Activated T-cell treated with anti-CD3 and anti-CD28 coated beads, Interleukin-2, amount 50 U/mL, for 4 hours (primary cell): ENCODE measurements around the gene PLD5. TPM values are rescaled to one million over a fixed set of nuclear protein-coding genes. Genes with fewer than 3 reads are reported as not detected.
"Not testable (repeated sequence)": the region's sequence is repeated elsewhere in the genome, so short reads cannot be mapped to it uniquely, and the experiment has no call there.

Source experiments
- ATAC-seq, 2 donors: fragments of 200-7000 bp; cut with Tn5 transposase; one replicate each; pipeline ENCODE4 v1.10.0; 2021
- DNase-seq: peaks from one replicate; pipeline ENCODE4 v3.0.0-alpha.2; 2020
- H3K27me3 Mint-ChIP-seq: one replicate; pipeline ENCODE4 v1.8.0; 2021; ENCODE audit warnings: low read depth, mixed read lengths
- H3K36me3 Mint-ChIP-seq: one replicate; pipeline ENCODE4 v1.8.0; 2022; ENCODE audit warnings: mixed read lengths; ENCODE audit not compliant: insufficient read depth
- H3K4me1 Mint-ChIP-seq: one replicate; pipeline ENCODE4 v1.8.0; 2021; ENCODE audit warnings: low read depth, mixed read lengths
- H3K4me3 Mint-ChIP-seq: one replicate; pipeline ENCODE4 v1.8.0; 2021; ENCODE audit warnings: mild to moderate bottlenecking, moderate library complexity, mixed read lengths
- H3K9me3 Mint-ChIP-seq: one replicate; pipeline ENCODE4 v1.8.0; 2021; ENCODE audit warnings: mixed read lengths
- total RNA-seq, 3 donors: library from RNA; stranded (reverse); gene quantifications; one replicate each; pipeline ENCODE4 v1.2.1, GENCODE V29; 2021

The PLD5 gene
- total RNA-seq, 3 donors from 2014 or later: not detected

DNA sequence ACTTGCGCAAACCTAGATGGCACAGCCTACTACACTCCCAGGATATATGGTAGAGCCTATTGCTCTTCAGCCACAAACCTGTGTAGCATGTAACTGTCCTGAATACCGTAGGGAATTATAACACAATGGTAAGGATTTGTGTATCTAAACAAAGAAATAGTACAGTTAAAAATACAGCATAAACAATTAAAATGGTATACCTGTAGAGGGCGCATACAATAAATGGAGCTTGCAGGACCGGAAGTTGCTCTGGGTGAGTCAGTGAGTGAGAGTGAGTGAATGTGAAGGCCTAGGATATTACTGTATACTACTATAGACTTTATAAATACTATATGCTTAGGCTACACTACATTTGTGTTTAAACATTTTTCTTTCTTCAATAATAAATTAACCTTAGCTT is 99.3 kb downstream of the PLD5 start:
- Mint-ChIP-seq H3K4me1 (no peaks in the 10 kb centered on the region), H3K36me3 (no peaks in the 10 kb centered on the region), H3K27me3 (no peaks in the 10 kb centered on the region), H3K4me3 (no peak overlapping the region), H3K9me3 (no peaks in the 10 kb centered on the region)
- ATAC-seq (no peak), DNase-seq (no peak)

DNA sequence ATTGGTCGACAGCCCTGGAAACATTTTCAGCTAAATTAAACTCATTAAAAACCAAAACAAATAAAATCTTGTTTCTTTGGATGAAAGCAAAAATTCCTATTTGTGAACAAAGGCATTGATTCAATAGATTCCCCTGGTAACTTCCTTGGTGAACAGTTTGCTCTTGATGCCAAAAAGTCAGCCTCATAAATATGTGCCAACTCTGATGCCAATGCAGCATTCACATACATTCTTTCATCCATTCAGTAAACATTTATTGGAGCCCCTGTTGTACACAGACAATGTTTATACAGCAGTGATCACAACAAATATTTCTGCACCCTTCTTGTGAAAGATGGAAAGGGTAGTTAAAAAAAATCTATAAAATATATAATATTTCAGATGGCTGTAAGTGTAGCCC is 107.8 kb downstream of the PLD5 start:
- Mint-ChIP-seq H3K9me3 (peaks cover 3% of the 10 kb centered on the region), H3K27me3 (peaks cover 3% of the 10 kb centered on the region), H3K36me3 (no peaks in the 10 kb centered on the region), H3K4me1 (no peaks in the 10 kb centered on the region), H3K4me3 (no peak overlapping the region)
- ATAC-seq: no peak
- DNase-seq: no peak

DNA sequence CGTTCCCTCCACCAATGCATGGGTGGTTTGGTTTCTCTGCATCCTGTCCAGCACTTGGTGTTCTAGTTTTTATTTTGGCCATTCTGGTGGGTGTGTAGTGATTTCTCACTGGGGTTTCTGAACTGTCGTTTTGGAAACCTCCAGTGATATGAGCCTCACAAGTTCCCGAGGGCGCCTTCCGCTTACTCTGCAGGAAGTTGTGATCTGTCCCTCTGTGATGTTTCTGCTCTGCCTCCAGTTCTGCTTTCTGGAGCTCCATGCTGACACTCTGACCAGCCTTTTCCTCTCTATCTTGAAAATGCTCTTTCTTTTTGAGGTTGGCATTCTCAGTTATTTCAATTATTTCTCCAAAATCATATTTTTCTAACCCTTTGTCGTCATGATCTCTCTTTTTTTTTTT is 111.6 kb downstream of the PLD5 start:
- ATAC-seq: no peak
- H3K9me3 Mint-ChIP-seq: peaks cover 8% of the 10 kb centered on the region
- no peak overlapping the region for H3K4me3 Mint-ChIP-seq

GRCh38 chr1:242411901-242412300 is 112.6 kb downstream of the PLD5 start:
- no peak for ATAC-seq
- DNase-seq: no peak
- Mint-ChIP-seq H3K27me3 (peaks cover 3% of the 10 kb centered on the region), H3K4me1 (no peaks in the 10 kb centered on the region), H3K9me3 (peaks cover 8% of the 10 kb centered on the region), H3K4me3 (no peak overlapping the region), H3K36me3 (no peaks in the 10 kb centered on the region)

More for the DNA sequence above, 111.6 kb downstream of the PLD5 start:
- DNase-seq: no peak
- Mint-ChIP-seq H3K36me3 (no peaks in the 10 kb centered on the region), H3K27me3 (peaks cover 3% of the 10 kb centered on the region), H3K4me1 (no peaks in the 10 kb centered on the region)

- no peak for DNase-seq
- peaks cover 1% of the 10 kb centered on the region for H3K27me3 Mint-ChIP-seq
- ATAC-seq: no peak
- H3K9me3 Mint-ChIP-seq: peaks cover 5% of the 10 kb centered on the region
- H3K4me1 Mint-ChIP-seq: no peaks in the 10 kb centered on the region
- H3K36me3 Mint-ChIP-seq: no peaks in the 10 kb centered on the region
- H3K4me3 Mint-ChIP-seq: no peak overlapping the region
Measured at GRCh38 chr1:242405947-242406346, 118.5 kb downstream of the PLD5 start.

- H3K27me3 Mint-ChIP-seq: peaks cover 4% of the 10 kb centered on the region
- H3K9me3 Mint-ChIP-seq: peaks cover 3% of the 10 kb centered on the region
- no peaks in the 10 kb centered on the region for H3K4me1 Mint-ChIP-seq
- no peaks in the 10 kb centered on the region for H3K36me3 Mint-ChIP-seq
- ATAC-seq: no peak
- no peak overlapping the region for H3K4me3 Mint-ChIP-seq
- no peak for DNase-seq
Measured at GRCh38 chr1:242404296-242404695, 120.2 kb downstream of the PLD5 start.

DNA sequence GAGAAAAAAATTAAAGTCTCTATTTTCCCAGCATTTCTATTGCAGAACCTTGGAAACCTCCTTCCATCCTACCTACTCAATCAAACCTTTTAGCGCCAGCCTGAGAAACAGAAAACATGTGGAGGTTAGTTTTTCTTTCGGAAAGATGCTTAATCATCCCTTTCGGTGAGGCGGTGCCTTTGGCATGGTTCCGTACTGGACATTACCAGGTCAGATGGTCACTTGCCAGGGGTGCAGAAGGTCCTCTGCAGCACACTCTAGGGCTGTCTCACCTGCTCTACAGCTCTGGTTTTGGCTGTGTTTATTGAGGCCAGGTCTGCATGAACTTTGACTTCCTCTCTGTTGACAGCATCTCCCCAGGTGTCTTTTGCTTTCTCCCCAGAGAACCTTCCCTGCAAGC is 121.5 kb downstream of the PLD5 start:
- H3K9me3 Mint-ChIP-seq: no peaks in the 10 kb centered on the region
- no peak overlapping the region for H3K4me3 Mint-ChIP-seq
- ATAC-seq: no peak
- H3K4me1 Mint-ChIP-seq: no peaks in the 10 kb centered on the region
- no peak for DNase-seq
- H3K27me3 Mint-ChIP-seq: peaks cover 4% of the 10 kb centered on the region
- H3K36me3 Mint-ChIP-seq: no peaks in the 10 kb centered on the region

- Mint-ChIP-seq H3K4me1 (no peaks in the 10 kb centered on the region), H3K36me3 (no peaks in the 10 kb centered on the region), H3K4me3 (no peak overlapping the region), H3K9me3 (no peaks in the 10 kb centered on the region), H3K27me3 (peaks cover 4% of the 10 kb centered on the region)
- no peak for DNase-seq
- ATAC-seq: no peak
Measured at GRCh38 chr1:242401937-242402336, 122.6 kb downstream of the PLD5 start.

DNA sequence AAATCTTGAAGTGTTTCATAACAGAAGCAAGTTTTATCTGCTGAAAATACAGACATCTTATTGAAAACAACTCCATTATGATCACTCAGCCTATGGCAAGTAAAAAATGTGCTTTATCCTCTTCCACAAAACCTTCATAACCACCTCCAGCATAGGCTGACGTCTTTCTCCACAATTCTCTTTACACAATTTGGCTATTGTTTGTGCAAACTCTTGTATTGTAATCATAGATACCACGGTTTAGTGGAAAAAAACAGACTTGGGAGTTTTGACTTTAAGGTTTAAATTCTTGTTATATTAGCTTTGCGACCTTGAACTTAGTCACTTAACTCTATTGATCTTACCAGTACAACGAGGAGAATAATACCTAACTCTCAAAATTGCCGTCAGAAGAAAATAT is 126.1 kb downstream of the PLD5 start:
- no peaks in the 10 kb centered on the region for H3K36me3 Mint-ChIP-seq
- H3K9me3 Mint-ChIP-seq: peaks cover 4% of the 10 kb centered on the region
- no peaks in the 10 kb centered on the region for H3K4me1 Mint-ChIP-seq
- peaks cover 4% of the 10 kb centered on the region for H3K27me3 Mint-ChIP-seq
- no peak for ATAC-seq
- DNase-seq: no peak
- no peak overlapping the region for H3K4me3 Mint-ChIP-seq

- no peak for ATAC-seq
- peaks cover 12% of the 10 kb centered on the region for H3K9me3 Mint-ChIP-seq
- H3K36me3 Mint-ChIP-seq: no peaks in the 10 kb centered on the region
- H3K27me3 Mint-ChIP-seq: no peaks in the 10 kb centered on the region
- no peaks in the 10 kb centered on the region for H3K4me1 Mint-ChIP-seq
- H3K4me3 Mint-ChIP-seq: no peak overlapping the region
- no peak for DNase-seq
Measured at GRCh38 chr1:242391896-242392295, 132.6 kb downstream of the PLD5 start.

GRCh38 chr1:242376121-242376520 is 148.4 kb downstream of the PLD5 start:
- not testable (repeated sequence) for H3K36me3 Mint-ChIP-seq, H3K4me1 Mint-ChIP-seq, H3K9me3 Mint-ChIP-seq, ATAC-seq, H3K4me3 Mint-ChIP-seq, DNase-seq, H3K27me3 Mint-ChIP-seq

- not testable (repeated sequence) for DNase-seq, H3K9me3 Mint-ChIP-seq, H3K36me3 Mint-ChIP-seq, H3K4me1 Mint-ChIP-seq, ATAC-seq, H3K27me3 Mint-ChIP-seq, H3K4me3 Mint-ChIP-seq
Measured at GRCh38 chr1:242350446-242350845, 174.1 kb downstream of the PLD5 start.

GRCh38 chr1:242349636-242350035 is 174.9 kb downstream of the PLD5 start:
- no peaks in the 10 kb centered on the region for H3K27me3 Mint-ChIP-seq
- no peaks in the 10 kb centered on the region for H3K36me3 Mint-ChIP-seq
- no peaks in the 10 kb centered on the region for H3K4me1 Mint-ChIP-seq
- H3K9me3 Mint-ChIP-seq: peaks cover 11% of the 10 kb centered on the region
- no peak for ATAC-seq
- H3K4me3 Mint-ChIP-seq: no peak overlapping the region
- no peak for DNase-seq

GRCh38 chr1:242330865-242331264 is 193.6 kb downstream of the PLD5 start:
- not testable (repeated sequence) for ATAC-seq, H3K36me3 Mint-ChIP-seq, H3K9me3 Mint-ChIP-seq, H3K4me1 Mint-ChIP-seq, H3K4me3 Mint-ChIP-seq, H3K27me3 Mint-ChIP-seq, DNase-seq

DNA sequence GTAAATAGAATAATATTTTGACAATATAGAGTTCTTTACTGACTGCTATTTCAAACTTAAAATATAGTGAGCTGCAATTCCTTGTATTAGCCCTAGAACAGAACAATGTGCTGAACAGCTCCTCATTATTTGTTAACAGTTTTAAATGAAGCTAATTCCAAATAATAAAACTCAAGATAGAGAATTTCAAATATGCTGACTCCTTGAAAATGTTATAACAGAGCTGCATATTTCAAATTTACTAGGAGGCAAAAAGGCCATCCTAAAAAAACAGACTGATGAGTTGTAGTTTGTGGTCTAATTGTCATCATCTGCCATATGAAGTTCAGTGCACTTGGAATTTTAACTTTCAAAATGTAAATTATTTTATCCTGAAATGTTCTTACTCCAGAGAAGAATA is 197.1 kb downstream of the PLD5 start:
- not testable (repeated sequence) for DNase-seq, H3K36me3 Mint-ChIP-seq, ATAC-seq, H3K9me3 Mint-ChIP-seq, H3K4me3 Mint-ChIP-seq, H3K27me3 Mint-ChIP-seq, H3K4me1 Mint-ChIP-seq

DNA sequence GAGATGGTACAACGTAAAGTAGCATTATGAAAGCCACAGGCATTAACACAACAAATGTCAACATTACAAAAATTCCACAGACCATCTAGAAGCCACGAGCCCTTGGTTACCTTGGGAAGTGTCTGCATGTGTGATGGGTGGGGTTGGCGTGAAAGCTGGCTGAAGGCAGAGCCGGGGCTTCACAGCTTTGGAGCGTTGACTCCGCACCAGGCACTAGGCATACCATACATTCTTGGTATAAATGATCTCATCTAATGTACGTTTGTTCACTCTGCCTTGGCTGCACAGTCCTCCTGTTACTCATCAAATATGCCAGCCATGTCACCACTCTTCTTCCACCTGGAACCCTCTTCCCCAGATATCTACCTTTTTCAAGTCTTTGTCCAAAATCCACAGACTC is 202.5 kb downstream of the PLD5 start:
- not testable (repeated sequence) for H3K4me1 Mint-ChIP-seq, H3K4me3 Mint-ChIP-seq, ATAC-seq, H3K36me3 Mint-ChIP-seq, H3K9me3 Mint-ChIP-seq, DNase-seq, H3K27me3 Mint-ChIP-seq
